Left hindlimb (tissue), 1 donor: ENCODE measurements around the gene GAL3ST3.
"Not testable (repeated sequence)": the region's sequence is repeated elsewhere in the genome, so short reads cannot be mapped to it uniquely, and the experiment has no call there.

Experiments used
- DNase-seq: peaks from one replicate; pipeline ENCODE4 v3.0.0-alpha.2; 2018

The GAL3ST3 gene

DNA sequence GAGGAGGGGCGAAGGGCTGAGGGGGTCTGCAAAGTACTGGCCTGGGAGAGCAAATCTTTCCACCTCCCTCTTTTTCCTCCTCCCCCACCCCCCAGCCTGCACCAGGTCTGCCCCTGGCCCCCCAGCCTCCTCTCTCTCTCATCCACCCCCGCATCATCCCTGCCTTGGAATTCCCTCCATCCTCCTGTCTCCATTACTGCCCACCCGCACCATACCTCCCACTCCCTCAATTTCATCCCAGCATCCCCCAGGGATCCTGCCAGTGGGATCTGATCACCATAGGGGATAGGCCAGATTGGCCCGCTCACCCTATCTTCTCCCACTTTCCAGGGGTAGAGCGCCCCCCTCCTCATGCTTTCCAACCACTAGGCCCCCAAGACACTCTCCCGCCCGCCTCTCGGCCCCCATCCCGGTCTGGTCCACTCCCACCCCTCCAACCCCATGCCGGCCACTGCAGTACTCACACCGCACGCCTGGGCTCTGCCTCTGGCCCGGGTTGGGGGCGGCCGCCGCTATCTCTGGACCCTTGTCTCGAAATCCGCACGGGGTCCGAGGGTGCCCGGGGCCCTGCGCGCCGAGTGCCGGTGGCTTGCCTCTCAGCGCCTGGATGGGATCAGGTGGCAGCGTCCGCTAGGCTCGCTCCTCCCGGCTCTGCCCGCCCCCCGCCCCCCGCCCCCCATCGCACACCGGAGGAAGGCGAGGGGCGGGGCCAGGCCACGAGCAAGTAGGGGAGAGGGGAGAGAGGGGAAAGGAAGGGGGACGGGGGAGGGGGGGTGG is at the start of gene GAL3ST3:
Gene GAL3ST3 (minus strand): TSS at position 615 of the 777 bp plus-strand sequence. CDS start 3,746 bp downstream, outside the sequence.
- no peak for DNase-seq

GRCh38 chr11:66092125-66092524 is 43.2 kb upstream of the GAL3ST3 start:
- not testable (repeated sequence) for DNase-seq

DNA sequence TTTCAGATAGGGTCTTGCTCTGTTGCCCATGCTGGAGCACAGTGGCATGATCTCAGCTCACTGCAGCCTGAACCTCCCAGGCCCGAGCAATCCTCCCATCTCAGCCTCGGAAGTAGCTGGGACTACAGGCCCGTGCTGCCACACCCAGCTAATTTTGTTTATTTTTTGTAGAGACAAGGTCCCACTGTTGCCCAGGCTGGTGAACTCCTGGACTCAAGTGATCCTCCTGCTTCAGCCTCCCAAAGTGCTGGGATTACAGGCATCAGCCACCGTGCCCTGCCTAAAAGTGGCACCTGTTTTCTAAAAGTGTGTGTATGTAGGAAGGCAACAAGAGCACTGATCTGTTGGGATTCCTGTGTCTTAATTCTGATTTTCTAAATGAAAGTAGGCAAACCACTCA is 41.3 kb upstream of the GAL3ST3 start:
- DNase-seq, result no peak

- no peak for DNase-seq
Measured at GRCh38 chr11:66089067-66089466, 40.1 kb upstream of the GAL3ST3 start.

GRCh38 chr11:66087148-66087908 is 38.4 kb upstream of the GAL3ST3 start:
- DNase-seq, result no peak

DNA sequence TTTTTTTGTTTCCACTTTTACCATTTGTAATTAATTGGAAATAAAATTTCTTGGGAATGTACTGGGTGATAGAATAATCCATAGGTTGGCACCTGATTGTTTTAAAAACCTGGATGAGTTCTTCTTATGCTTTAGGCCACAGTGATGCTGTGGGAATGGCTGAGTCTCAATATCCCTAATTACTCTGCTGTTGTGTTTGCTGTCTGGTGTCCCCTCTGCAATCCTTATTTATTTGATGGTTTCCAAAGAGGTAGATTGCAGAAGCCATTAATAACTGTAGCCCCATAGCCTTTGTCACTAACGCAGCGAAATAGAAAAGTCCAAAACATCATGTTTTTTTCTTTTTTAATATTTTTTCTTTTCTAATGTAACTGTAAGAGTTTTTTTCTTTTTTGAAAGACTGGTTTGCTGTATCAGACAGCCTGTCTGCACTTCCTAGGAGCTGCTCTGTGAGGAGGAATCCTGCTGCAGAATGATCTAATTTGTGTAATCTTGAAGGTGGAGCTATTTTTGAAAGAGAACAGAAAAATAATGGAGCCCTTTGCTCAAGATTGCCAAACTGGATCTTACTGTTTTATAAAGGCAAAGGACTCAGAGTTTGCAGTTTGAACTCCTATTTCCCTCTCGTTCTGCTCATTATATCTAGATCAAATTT is 36.0 kb upstream of the GAL3ST3 start:
- DNase-seq, result no peak

DNA sequence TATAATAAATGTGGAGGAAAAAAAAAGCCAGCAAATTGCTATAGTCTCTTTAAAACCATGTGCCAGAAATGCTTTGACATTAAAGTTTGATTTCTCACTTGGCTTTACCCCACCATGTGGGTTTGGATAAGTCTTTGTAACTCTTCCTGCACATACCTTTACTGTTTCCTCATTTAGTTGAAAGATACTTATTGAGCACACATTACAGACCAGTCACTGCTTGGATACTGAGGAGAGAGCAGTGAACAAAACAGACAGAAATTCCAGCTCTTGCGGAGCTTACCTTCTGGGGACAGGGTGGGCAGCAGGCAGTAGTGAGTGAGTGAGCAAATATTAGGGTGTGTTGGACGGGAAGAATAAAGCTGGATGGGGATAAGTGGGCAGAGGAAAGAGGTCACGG is 34.8 kb upstream of the GAL3ST3 start:
- no peak for DNase-seq

DNA sequence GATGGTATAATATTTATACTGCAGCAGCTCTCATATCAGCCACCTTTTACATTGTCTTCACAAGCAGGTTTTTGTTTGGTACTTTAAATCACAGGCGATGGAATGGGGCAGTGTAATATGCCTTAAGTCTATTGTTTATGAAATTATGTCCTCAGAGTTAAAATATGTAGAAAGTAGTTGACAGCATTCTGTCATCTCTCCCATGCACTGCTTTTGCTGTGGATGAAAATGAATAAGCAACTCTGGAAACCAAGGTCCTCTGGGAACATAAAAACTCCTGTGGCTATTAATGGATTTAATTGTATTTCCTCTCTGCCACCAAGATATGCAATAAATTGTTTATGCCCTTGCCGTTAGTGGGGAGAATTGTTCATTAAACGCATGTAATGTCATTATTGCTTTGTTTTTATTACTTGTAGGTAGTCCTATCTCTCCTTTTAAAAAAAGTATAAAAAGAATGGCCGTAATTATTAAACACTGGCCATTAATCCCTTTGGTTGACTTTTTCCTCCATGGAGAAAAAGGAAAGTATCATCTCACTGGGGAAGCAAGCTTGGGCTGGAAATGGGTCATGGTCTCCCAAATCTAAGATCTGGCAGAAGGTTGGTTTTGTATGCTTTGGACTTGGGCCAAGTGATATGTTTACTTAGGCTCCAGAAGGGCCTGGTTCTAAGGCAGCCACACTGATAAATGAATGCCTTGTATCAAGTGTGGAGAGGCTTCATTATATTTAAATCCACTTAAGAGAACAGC is 34.2 kb upstream of the GAL3ST3 start:
- DNase-seq, result no peak

GRCh38 chr11:66081505-66081904 is 32.5 kb upstream of the GAL3ST3 start:
- DNase-seq, result no peak

DNA sequence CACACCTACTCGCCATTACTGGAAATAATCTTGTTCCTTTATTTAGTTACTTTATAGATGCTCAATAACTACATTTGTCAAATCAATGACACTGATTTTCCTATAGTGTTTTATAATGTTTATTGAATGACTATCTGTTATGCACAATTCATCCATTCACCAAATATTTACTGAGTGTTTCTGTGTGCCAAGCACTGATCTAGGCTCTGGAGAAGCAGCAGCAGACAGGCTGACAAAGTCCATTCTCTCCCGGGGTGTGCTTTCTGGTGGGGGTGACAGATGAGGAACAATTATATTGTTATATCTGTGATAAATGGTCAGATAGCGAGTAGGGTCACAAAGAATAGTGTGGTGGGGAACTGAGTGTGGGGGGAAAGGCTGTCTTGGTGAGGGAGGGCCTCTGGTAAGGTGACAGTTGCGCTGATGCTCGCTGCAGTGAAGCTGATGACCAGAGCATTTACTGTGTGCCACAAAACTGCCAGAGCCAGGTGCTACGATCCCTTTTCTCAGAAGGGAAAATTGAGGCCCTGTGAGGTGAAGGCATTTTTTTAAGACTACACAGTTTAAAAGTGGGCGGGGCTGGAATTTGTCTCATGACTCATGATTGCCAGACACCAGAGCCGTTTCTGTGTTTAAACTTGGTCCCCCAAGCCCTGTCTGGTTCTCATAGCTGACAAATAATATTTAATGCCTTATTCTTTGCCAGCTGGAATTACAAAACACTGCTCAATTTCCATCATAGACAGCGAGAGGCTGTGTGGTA is 31.3 kb upstream of the GAL3ST3 start:
- no peak for DNase-seq

DNA sequence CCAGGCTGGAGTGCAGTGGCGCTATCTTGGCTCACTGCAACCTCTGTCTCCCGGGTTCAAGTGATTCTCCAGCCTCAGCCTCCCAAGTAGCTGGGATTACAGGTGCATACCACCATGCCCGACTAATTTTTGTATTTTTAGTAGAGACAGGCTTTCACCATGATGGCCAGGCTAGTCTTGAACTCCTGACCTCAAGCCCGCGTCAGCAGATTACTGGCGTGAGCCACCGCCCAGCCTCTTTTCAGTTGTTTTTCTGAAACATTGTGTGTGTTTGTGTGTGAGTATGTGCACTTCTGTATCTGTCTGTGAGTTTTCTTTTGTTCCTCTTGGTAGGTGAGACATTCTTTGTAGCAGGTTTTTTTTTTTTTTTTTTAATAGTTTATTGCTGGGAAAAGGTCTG is 30.0 kb upstream of the GAL3ST3 start:
- DNase-seq, result not testable (repeated sequence)

GRCh38 chr11:66077927-66078326 is 29.0 kb upstream of the GAL3ST3 start:
- no peak for DNase-seq

- DNase-seq, result no peak
Measured at GRCh38 chr11:66076561-66076960, 27.6 kb upstream of the GAL3ST3 start.

DNA sequence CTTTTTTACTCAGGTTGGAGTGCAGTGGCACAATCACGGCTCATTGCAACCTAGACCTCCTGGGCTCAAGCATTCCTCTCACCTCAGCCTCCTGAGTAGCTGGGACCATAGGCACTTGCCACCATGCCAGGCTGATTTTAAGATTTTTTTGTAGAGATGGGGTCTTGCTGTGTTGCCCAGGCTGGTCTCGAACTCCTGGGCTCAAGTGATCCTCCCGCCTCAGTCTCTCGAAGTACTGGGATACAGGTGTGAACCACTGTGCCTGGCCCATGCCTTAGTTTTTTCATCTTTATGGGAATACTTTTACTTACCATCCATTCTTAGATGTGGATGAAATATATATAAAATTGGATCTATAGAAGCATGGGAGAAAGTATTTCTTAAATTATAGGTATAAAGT is 26.3 kb upstream of the GAL3ST3 start:
- DNase-seq, result no peak

- no peak for DNase-seq
Measured at GRCh38 chr11:66073669-66074068, 24.7 kb upstream of the GAL3ST3 start.

- no peak for DNase-seq
Measured at GRCh38 chr11:66072518-66072917, 23.6 kb upstream of the GAL3ST3 start.

GRCh38 chr11:66072081-66072480 is 23.1 kb upstream of the GAL3ST3 start:
- no peak for DNase-seq

- no peak for DNase-seq
Measured at GRCh38 chr11:66071381-66071801, 22.4 kb upstream of the GAL3ST3 start.

DNA sequence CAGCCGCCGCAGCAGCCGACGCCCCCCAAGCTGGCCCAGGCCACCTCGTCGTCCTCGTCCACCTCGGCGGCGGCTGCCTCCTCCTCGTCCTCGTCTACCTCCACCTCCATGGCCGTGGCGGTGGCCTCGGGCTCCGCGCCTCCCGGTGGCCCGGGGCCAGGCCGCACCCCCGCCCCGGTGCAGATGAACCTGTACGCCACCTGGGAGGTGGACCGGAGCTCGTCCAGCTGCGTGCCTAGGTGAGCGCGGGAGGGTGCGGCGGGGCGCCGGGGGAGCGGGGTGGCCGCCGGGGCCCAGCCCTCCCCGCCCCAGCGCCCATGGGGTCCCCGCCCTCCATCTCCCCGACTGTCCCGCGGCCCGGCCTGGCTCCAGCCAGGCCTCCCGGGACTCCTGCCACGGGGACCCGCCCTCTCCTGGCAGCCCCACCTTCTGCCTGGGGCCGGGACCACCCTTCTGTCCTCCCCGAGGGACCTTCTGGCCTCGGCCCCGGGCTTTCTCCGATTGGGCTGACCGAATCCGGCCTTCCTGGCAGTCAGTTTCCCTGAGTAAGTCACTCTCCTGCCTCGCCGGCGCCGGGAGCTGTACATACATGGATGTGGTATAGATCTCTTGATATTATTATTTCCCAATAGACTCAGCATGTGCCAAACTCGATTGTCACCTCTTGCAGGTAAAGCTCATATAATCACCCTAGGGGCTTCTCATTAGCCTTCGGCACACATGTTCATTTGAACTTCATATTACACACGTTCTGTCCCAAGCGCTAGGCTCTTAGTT is 21.8 kb upstream of the GAL3ST3 start:
- peak; percentile 64 for DNase-seq

GRCh38 chr11:66069715-66070603 is 21.0 kb upstream of the GAL3ST3 start, which contains the start of gene PACS1:
Gene PACS1 (plus strand): TSS chr11:66070272. CDS start chr11:66070487, 215 bp downstream.
- peak; percentile 89 for DNase-seq
